GM18519 (cell line): ENCODE measurements around the gene DDIAS.
"Not testable (repeated sequence)": the region's sequence is repeated elsewhere in the genome, so short reads cannot be mapped to it uniquely, and the experiment has no call there.

Experiments
- ATAC-seq: cut with Tn5 transposase; IDR thresholded peaks from one replicate; pipeline ENCODE4 v1.9.1; 2021; ENCODE audit warnings: mild to moderate bottlenecking, moderate library complexity; ENCODE audit not compliant: unreplicated experiment, low FRiP score

The DDIAS gene

GRCh38 chr11:82901165-82901921 lies at the start of gene DDIAS:
Gene DDIAS, plus strand, starts transcription at chr11:82901736. Its CDS starts 13,003 bp downstream, at chr11:82914739.
- peak; percentile 74 for ATAC-seq

DNA sequence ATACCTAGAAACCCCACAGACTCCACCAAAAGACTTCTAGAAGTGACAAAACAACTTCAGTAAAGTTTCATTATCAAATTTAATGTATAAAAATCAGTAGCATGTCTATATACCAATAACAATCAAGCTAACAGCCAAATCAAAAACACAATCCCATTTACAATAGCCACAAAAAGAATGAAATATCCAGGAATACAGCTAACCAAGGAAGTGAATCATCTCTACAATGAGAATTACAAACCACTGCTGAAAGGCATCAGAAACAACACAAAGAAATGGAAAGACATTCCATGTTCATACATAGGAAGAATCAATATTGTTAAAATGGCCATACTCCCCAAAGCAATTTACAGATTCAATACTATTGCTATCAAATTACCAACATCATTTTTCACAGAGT lies 47.3 kb upstream of the DDIAS start:
- ATAC-seq = no peak

- ATAC-seq = not testable (repeated sequence)
Measured at GRCh38 chr11:82854916-82855315, 46.6 kb upstream of the DDIAS start.

DNA sequence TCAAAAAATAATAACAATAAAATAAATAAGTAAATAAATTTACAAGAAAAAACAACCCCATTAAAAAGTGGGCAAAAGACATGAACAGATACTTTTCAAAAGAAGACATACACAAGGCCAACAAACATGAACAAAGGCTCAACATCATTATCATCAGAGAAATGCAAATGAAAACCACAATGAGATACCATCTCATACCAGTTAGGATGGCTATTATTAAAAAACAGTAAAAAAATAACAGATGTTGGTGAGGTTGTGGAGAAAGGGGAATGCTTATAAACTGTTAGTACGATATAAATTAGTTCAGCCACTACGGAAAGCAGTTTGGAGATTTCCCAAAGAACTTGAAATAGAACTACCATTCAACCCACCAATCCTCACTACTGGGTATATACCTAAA lies 45.9 kb upstream of the DDIAS start:
- ATAC-seq = no peak

DNA sequence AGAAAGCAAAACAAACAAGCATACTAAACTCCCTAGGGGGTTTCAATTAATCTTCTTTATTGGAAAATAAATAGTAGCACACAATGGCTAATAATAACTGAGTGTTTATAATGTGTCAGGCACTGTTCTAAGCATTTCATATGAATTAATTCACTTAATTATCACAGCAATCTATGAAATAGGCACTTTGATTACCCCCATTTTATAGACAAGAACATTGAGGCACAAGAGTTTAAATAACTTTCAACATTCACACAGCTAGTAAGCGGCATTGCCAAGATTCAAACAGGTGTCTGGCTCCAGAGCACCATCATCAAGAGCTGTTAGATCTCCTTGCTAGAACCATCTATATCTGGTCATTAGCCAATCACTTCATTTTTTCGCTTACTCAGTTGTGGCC lies 44.4 kb upstream of the DDIAS start:
- no peak for ATAC-seq

DNA sequence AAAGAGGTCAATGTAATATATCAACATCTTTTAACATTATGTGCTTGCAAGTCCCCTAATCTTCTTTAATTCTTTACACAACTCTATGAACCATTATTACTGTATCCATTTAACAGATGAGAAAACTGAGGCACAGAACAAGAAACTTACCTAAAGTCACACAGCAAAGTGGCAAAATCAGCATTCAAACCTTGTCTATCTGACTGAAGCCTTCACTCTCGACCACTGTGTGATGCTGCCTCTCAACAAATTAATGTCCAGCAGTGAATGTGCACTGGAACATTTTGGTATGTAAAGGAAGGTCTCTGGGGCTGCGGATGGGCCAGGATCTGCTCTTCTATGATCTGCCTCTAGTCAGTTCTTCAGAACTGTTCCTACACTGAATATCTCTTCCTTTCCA lies 43.4 kb upstream of the DDIAS start:
- no peak for ATAC-seq

GRCh38 chr11:82858556-82859091 lies 42.9 kb upstream of the DDIAS start:
- no peak for ATAC-seq

- no peak for ATAC-seq
Measured at GRCh38 chr11:82859750-82860149, 41.8 kb upstream of the DDIAS start.

DNA sequence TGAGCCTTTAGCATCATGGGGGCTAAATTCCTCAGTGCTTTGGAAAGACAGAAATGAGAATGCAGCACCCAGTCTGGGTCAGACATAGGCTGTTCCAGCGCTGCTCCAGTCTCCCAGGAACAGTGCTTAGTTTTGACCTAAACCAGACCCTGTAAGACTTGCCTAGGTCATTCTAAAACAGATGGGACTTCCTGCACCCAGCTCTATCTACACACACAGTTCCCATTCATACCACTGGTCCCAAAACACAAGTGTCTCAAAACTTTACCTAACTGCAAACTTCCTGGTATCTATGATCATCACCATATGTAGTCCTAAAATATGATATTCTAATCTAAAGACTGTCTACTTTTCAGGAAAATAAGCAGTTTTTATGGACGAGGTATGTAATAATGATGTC lies 39.2 kb upstream of the DDIAS start:
- ATAC-seq = no peak

DNA sequence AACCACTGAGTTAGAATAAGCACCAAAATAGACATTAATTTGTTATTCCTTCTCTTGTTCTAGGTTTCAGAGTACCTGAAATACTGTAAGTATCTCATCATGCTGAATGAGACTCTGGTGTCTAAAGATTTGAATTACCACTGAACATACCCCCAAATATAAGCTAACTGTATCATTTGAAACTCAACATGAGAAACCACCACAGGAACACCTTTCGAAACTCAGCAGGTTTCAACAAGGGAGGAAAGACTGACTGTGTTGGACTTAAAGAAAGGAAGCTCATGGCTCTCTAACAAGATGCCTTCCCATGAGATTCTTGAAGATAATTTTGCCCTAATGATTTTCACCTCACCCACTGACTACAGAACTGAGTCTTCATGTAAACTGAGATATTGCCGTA lies 38.3 kb upstream of the DDIAS start:
- ATAC-seq = no peak

DNA sequence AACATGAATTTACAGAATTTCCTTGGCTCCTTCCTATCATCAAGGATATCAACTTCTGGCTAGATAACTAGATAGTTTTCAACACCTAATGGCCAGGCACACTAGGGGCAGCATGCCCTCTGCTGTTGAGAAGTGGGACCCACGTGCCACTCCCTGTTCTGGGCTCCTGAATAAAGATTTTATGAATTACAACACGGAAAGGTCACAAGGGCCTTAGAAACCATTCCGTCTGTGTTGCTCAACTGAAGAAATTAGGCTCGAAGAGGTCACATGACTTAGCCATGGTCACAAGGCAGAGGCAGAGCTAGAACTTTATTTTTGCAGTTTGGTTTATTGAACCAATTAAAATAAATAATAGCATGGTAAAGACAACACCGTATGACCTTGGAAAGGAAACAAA lies 37.3 kb upstream of the DDIAS start:
- ATAC-seq = peak; percentile 44

- no peak for ATAC-seq
Measured at GRCh38 chr11:82865841-82866240, 35.7 kb upstream of the DDIAS start.

DNA sequence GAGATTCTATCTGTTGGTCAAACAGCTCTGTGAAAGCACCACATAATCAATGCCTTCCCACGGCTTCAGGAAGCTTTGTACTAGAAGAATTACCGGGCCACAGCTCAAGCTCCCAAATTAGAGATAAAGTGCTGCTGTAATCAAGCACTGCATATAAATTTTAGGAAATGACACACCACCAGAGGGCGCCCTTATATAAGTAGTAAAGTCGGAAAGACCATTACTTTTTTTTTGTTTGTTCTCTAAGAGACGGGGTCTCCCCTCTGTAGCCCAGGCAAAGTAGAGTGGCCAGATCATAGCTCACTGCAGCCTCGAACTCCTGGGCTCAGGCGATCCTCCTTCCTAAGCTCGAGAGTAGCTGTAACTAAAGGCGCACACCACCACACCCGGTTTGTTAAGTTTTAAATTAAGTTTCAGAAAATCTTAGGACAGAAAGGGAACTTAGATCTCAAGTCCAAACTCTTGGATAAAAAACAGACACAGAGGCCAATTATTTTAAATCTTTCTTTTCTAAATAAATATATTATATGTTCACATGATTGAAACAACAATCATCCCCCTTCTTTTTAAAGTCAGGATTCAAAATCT lies 33.9 kb upstream of the DDIAS start:
- peak; percentile 38 for ATAC-seq

- no peak for ATAC-seq
Measured at GRCh38 chr11:82869657-82870056, 31.9 kb upstream of the DDIAS start.

DNA sequence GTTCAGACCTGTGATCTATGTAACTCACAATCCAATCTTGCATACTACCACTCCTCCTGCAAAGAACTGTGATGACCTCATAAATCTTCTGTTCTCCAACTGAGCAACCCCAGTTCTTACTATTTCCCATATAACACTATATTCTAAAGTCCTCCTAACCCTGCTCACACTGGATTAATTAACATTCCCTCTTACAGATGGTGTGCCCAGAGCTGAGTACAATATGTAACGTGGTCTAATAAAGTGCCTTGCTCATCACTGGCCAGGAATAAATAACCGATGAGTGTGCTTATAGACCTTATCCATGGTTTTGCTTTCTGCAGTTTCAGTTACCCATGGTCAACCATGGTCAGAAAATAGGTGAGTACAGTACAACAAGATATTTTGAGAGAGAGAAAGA lies 29.9 kb upstream of the DDIAS start:
- ATAC-seq = no peak

DNA sequence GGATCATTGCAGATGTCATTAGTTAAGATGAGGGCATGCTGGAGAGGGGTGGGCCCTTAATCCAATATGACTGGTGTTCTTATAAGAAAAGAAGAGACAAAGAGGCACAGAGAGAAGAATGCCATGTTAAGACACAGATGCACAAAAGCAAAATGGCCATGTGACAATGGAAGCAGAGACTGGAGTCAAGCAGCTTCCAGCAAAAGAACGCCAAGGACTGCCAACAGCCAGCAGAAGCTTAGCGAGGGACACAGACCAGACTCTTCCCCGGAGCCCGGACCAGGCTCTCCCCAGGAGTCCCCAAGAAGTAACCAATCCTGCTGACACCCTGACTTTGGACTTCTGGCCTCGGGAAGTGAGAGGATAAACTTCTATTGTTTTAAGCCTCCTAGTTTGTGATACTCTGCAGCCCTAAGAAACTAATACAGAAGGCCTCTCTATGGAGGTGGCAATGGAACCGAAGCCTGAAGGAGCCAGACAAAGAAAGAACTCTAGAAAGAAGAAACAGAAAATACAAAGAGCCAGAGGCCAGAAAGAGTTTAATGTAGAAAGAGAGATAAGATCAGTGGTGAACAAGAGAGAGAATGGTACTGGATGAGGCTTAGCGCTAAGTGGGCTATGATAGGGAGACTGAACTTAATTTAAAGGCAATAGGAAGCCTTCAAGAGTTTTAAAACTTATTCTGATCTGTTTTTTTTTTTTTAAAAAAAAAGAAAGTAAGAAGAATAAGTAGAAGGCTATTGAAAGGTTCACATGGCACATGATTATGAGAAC lies 29.0 kb upstream of the DDIAS start:
- no peak for ATAC-seq

GRCh38 chr11:82873919-82874333 lies 27.6 kb upstream of the DDIAS start:
- no peak for ATAC-seq

GRCh38 chr11:82874646-82875523 lies 26.7 kb upstream of the DDIAS start:
- no peak for ATAC-seq

- no peak for ATAC-seq
Measured at GRCh38 chr11:82883853-82884252, 17.7 kb upstream of the DDIAS start.
